PC-9 (cell line): ENCODE results near the gene SLC9A3. TPM values are rescaled to one million over a fixed set of nuclear protein-coding genes. Genes with fewer than 3 reads are reported as not detected.

Experiments
- BruUV-seq: library from RNA; stranded (reverse); fragments of 400-500 nt; replicated peaks from 2 replicates; lab custom pipeline; 2021; lab: Mats Ljungman, UMichigan
- CTCF ChIA-PET: fragments of 300-600 bp; sonication (Branson Sonifier 250); formaldehyde crosslinking; loops from one replicate; lab custom pipeline; 2022; ENCODE audit warnings: antibody characterized with exemption; lab: Charles Lee
- POLR2A ChIA-PET: fragments of 300-600 bp; sonication (Branson Sonifier 250); formaldehyde crosslinking; loops from one replicate; lab custom pipeline; 2022; ENCODE audit warnings: antibody characterized with exemption; ENCODE audit not compliant: unreplicated experiment; lab: Charles Lee
- DNase-seq, 2 experiments: peaks; one replicate each; pipeline versions ENCODE4 v3.0.0 to v3.0.0-alpha.2; 2015 to 2022; ENCODE audit warnings: mixed read lengths in 1 of 2
- H2AFZ ChIP-seq: fragments of 200-600 bp; sonication (generic); 2 replicates; pipeline ENCODE4 v1.8.1; 2017; ENCODE audit warnings: antibody characterized with exemption
- H3F3A ChIP-seq: fragments of 200-600 bp; sonication (generic); 2 replicates; pipeline ENCODE4 v1.8.1; 2017; ENCODE audit warnings: antibody characterized with exemption, mild to moderate bottlenecking, low read depth; ENCODE audit not compliant: insufficient read depth
- H3K27ac ChIP-seq: fragments of 200-600 bp; sonication (generic); 2 replicates; pipeline ENCODE4 v1.6.1; 2016; ENCODE audit warnings: mixed run types
- H3K27me3 ChIP-seq: fragments of 200-600 bp; sonication (generic); 2 replicates; pipeline ENCODE4 v1.6.1; 2016; ENCODE audit warnings: low read depth, mixed run types; ENCODE audit not compliant: insufficient read depth
- H3K36me3 ChIP-seq: fragments of 200-600 bp; sonication (generic); 2 replicates; pipeline ENCODE4 v1.6.1; 2016; ENCODE audit warnings: low read depth, mixed run types
- H3K4me1 ChIP-seq: fragments of 200-600 bp; sonication (generic); replicated peaks from 2 replicates; pipeline ENCODE4 v1.6.1; 2016; ENCODE audit warnings: mixed run types; ENCODE audit not compliant: insufficient read depth
- H3K4me2 ChIP-seq: fragments of 200-600 bp; sonication (generic); 2 replicates; pipeline ENCODE4 v1.6.1; 2017; ENCODE audit warnings: mixed run types
- H3K4me3 ChIP-seq: fragments of 200-600 bp; sonication (generic); 2 replicates; pipeline ENCODE4 v1.6.1; 2016; ENCODE audit warnings: mixed run types
- H3K79me2 ChIP-seq: fragments of 200-600 bp; sonication (generic); 2 replicates; pipeline ENCODE4 v1.6.1; 2017; ENCODE audit warnings: low read depth, mixed run types
- H3K9me2 ChIP-seq: fragments of 200-600 bp; sonication (generic); 2 replicates; pipeline ENCODE4 v1.8.1; 2017; ENCODE audit warnings: mild to moderate bottlenecking; ENCODE audit not compliant: insufficient read depth
- H3K9me3 ChIP-seq: fragments of 200-600 bp; sonication (generic); 2 replicates; pipeline ENCODE4 v1.8.1; 2016; ENCODE audit warnings: low read depth; ENCODE audit not compliant: insufficient read depth
- H4K20me1 ChIP-seq: fragments of 200-600 bp; sonication (generic); 2 replicates; pipeline ENCODE4 v1.8.1; 2017; ENCODE audit not compliant: insufficient read depth
- CTCF ChIP-seq: fragments of 200-600 bp; sonication (generic); conservative IDR thresholded peaks from 2 replicates; pipeline ENCODE4 v1.6.1; 2017; ENCODE audit warnings: mixed run types, antibody characterized with exemption, mild to moderate bottlenecking, moderate library complexity
- EZH2 ChIP-seq: fragments of 200-600 bp; sonication (generic); IDR thresholded peaks from 2 replicates; pipeline ENCODE4 v1.8.0; 2017; ENCODE audit warnings: antibody characterized with exemption, low read depth
- intact Hi-C: fragments of 100-400 bp; cut with micrococcal nuclease; formaldehyde crosslinking; loops from one replicate; pipeline ENCODE4 v1.10.0; 2022; ENCODE audit not compliant: unreplicated experiment
- total RNA-seq: library from RNA; stranded (reverse); gene quantifications from 2 replicates; pipeline ENCODE4 v1.2.3, GENCODE V29; 2021

Gene SLC9A3
- total RNA-seq, 1 experiment from 2014 or later, result 5.6 TPM

- no peak for TF ChIP-seq CTCF
- no peak for TF ChIP-seq EZH2
- Histone ChIP-seq H3K79me2 (no peaks in the 10 kb centered on the region), H3K27ac (no peak overlapping the region), H3K4me2 (no peak overlapping the region), H3K4me3 (no peak overlapping the region), H3K9me3 (no peaks in the 10 kb centered on the region), H3F3A (no peaks in the 10 kb centered on the region), H4K20me1 (0 out of 2 replicates have a peak, but pooled peaks cover 5% of the 10 kb centered on the region), H3K27me3 (no peaks in the 10 kb centered on the region), H3K36me3 (no peaks in the 10 kb centered on the region), H3K4me1 (no peaks in the 10 kb centered on the region), H2AFZ (no peak overlapping the region), H3K9me2 (no peaks in the 10 kb centered on the region)
- POLR2A ChIA-PET, result no interaction called here
- BruUV-seq, result no TSS peak
- no peak for DNase-seq
- CTCF ChIA-PET, result interaction anchor here (0.7 to 1.1 kb wide), 4 partner anchors 83 to 238 kb away, joined by 3 to 6 read pairs (median 4); no protein-coding TSS in a partner anchor
- intact Hi-C loops, result no loop called here
These were observed 97.8 kb downstream of the SLC9A3 start for GRCh38 chr5:426392-426976.

GRCh38 chr5:425714-426113 lies 98.5 kb downstream of the SLC9A3 start:
- Histone ChIP-seq H3K36me3 (no peaks in the 10 kb centered on the region), H3K9me2 (no peaks in the 10 kb centered on the region), H3K27me3 (no peaks in the 10 kb centered on the region), H3K9me3 (no peaks in the 10 kb centered on the region), H3K79me2 (no peaks in the 10 kb centered on the region), H3K4me2 (no peak overlapping the region), H3K27ac (no peak overlapping the region), H2AFZ (no peak overlapping the region), H3K4me3 (no peak overlapping the region), H3F3A (no peaks in the 10 kb centered on the region), H3K4me1 (no peaks in the 10 kb centered on the region), H4K20me1 (0 out of 2 replicates have a peak, but pooled peaks cover 5% of the 10 kb centered on the region)
- BruUV-seq, result no TSS peak
- ChIA-PET POLR2A (no interaction called here), CTCF (interaction anchor here (0.9 to 1.1 kb wide), 3 partner anchors 107 to 237 kb away, joined by 3 to 6 read pairs (median 4); no protein-coding TSS in a partner anchor)
- no peak for TF ChIP-seq EZH2
- peak; percentile 53 for TF ChIP-seq CTCF
- no peak for DNase-seq
- intact Hi-C loops, result loop anchor here (1.0 kb wide), 1 partner anchor 108 kb away; no protein-coding TSS in a partner anchor

- DNase-seq, result peak in 1 of 2 experiments; percentile 37
- H3K27me3 ChIP-seq, result no peaks in the 10 kb centered on the region
- no peaks in the 10 kb centered on the region for H3K9me3 ChIP-seq
- H3K9me2 ChIP-seq, result no peaks in the 10 kb centered on the region
- no peaks in the 10 kb centered on the region for H3F3A ChIP-seq
- ChIA-PET POLR2A (interaction anchor here (0.5 to 0.7 kb wide), 2 partner anchors 108 to 133 kb away, joined by 3 to 4 read pairs; no protein-coding TSS in a partner anchor), CTCF (no interaction called here)
- no TSS peak for BruUV-seq
- TF ChIP-seq EZH2 (no peak), CTCF (no peak)
- H3K4me3 ChIP-seq, result no peak overlapping the region
- H3K27ac ChIP-seq, result no peak overlapping the region
- intact Hi-C loops, result loop anchor here (1.0 kb wide), 1 partner anchor 107 kb away; no protein-coding TSS in a partner anchor
- no peaks in the 10 kb centered on the region for H3K4me1 ChIP-seq
- H3K36me3 ChIP-seq, result no peaks in the 10 kb centered on the region
- H2AFZ ChIP-seq, result no peak overlapping the region
- no peaks in the 10 kb centered on the region for H3K79me2 ChIP-seq
- no peaks in the 10 kb centered on the region for H4K20me1 ChIP-seq
- H3K4me2 ChIP-seq, result no peak overlapping the region
These were observed 99.7 kb downstream of the SLC9A3 start for GRCh38 chr5:424301-425110.
